Bronchial epithelial cell (primary cell): ENCODE measurements around the gene PTPN21. TPM values are rescaled to one million over a fixed set of nuclear protein-coding genes. Genes with fewer than 3 reads are reported as not detected.
A peak's percentile ranks its signal among the peaks of the same experiment; 100 is the strongest.

ENCODE experiments used
- DNase-seq: peaks from one replicate; pipeline ENCODE4 v3.0.0-alpha.2; 2010; ENCODE audit warnings: low read depth
- FAIRE-seq: peaks from 2 replicates; lab custom pipeline; 2011; peaks lifted over from hg19 to GRCh38; lab: Jason Lieb, UNC
- H3K27me3 ChIP-seq: 2 replicates; pipeline ENCODE4 v1.5.1; 2011; ENCODE audit warnings: low read length; ENCODE audit not compliant: control insufficient read depth, insufficient read depth
- H3K36me3 ChIP-seq: 2 replicates; pipeline ENCODE4 v1.5.1; 2011; ENCODE audit warnings: low read length; ENCODE audit not compliant: control insufficient read depth, insufficient read depth
- H3K4me3 ChIP-seq: 2 replicates; pipeline ENCODE4 v1.5.1; 2011; ENCODE audit warnings: mild to moderate bottlenecking, low read depth, low read length, control low read depth
- CTCF ChIP-seq: IDR thresholded peaks from 2 replicates; pipeline ENCODE4 v1.5.1; 2011; ENCODE audit warnings: mild to moderate bottlenecking, moderate library complexity, low read length, control low read depth, inconsistent platforms; ENCODE audit not compliant: insufficient read depth, severe bottlenecking
- total RNA-seq: library from RNA; depleted of rRNA; stranded (reverse); fragments of >200 nt; gene quantifications from 2 replicates; pipeline ENCODE4 v1.2.1, GENCODE V29; 2014

PTPN21 gene
- total RNA-seq, 1 donor from 2014 or later: 7.6 TPM

GRCh38 chr14:88518592-88519512, 36.0 kb downstream of the PTPN21 start:
- DNase-seq (peak; percentile 65), FAIRE-seq (no peak)
- H3K27me3 ChIP-seq: no peaks in the 10 kb centered on the region
- H3K4me3 ChIP-seq: no peak overlapping the region
- no peak for TF ChIP-seq CTCF
- H3K36me3 ChIP-seq: no peaks in the 10 kb centered on the region

- no peak for FAIRE-seq
- Histone ChIP-seq H3K4me3 (no peak overlapping the region), H3K36me3 (peaks cover 1% of the 10 kb centered on the region), H3K27me3 (no peaks in the 10 kb centered on the region)
- TF ChIP-seq CTCF: no peak
- DNase-seq: no peak
These were observed 37.9 kb downstream of the PTPN21 start for GRCh38 chr14:88516861-88517357.

- no peak overlapping the region for H3K4me3 ChIP-seq
- DNase-seq: no peak
- H3K27me3 ChIP-seq: no peaks in the 10 kb centered on the region
- no peak for TF ChIP-seq CTCF
- no peak for FAIRE-seq
- H3K36me3 ChIP-seq: peaks cover 1% of the 10 kb centered on the region
These were observed 39.1 kb downstream of the PTPN21 start for GRCh38 chr14:88515499-88516221.

GRCh38 chr14:88507208-88507607, 47.6 kb downstream of the PTPN21 start:
- DNase-seq (no peak), FAIRE-seq (no peak)
- Histone ChIP-seq H3K36me3 (peaks cover 4% of the 10 kb centered on the region), H3K27me3 (no peaks in the 10 kb centered on the region), H3K4me3 (no peak overlapping the region)
- TF ChIP-seq CTCF: no peak

GRCh38 chr14:88505621-88506020, 49.2 kb downstream of the PTPN21 start:
- Histone ChIP-seq H3K27me3 (no peaks in the 10 kb centered on the region), H3K4me3 (no peak overlapping the region), H3K36me3 (peaks cover 11% of the 10 kb centered on the region)
- no peak for FAIRE-seq
- TF ChIP-seq CTCF: no peak
- no peak for DNase-seq
